G401 (cell line): ENCODE data around the gene WDPCP. TPM values are rescaled to one million over a fixed set of nuclear protein-coding genes. Genes with fewer than 3 reads are reported as not detected.
"Not testable (repeated sequence)": the region's sequence is repeated elsewhere in the genome, so short reads cannot be mapped to it uniquely, and the experiment has no call there.

Source experiments
- DNase-seq: peaks from one replicate; pipeline ENCODE4 v3.0.0-alpha.2; 2015; ENCODE audit warnings: low spot score
- in situ Hi-C: cut with HindIII; loops from 2 replicates; pipeline ENCODE4 v1.10.0; 2016; ENCODE audit warnings: low sequenced_read_pairs, mixed read lengths
- total RNA-seq: library from RNA; depleted of rRNA; stranded (reverse); fragments of >200 nt; shearing (Covaris generic); gene quantifications from 2 replicates; pipeline ENCODE4 v1.2.3, GENCODE V29; 2014; rRNA removed

Gene WDPCP
- total RNA-seq, result 13.8 and 15.3 TPM in 2 replicates

- in situ Hi-C loops, result no loop called here
- DNase-seq, result peak; percentile 100
Observed at GRCh38 chr2:63588385-63589147, at the start of gene WDPCP, which contains the start of gene MDH1. Gene WDPCP (minus strand): TSS chr2:63588477. CDS start chr2:63588271, 206 bp downstream. Gene MDH1 (plus strand): TSS chr2:63588963. CDS start chr2:63589044, 81 bp downstream.

- DNase-seq, result no peak
- in situ Hi-C loops, result no loop called here
Observed at GRCh38 chr2:63632382-63632781, 44.1 kb upstream of the WDPCP start.

- no peak for DNase-seq
Observed at GRCh38 chr2:63631501-63631900, 43.2 kb upstream of the WDPCP start.

GRCh38 chr2:63628403-63628942, 40.2 kb upstream of the WDPCP start:
- in situ Hi-C loops, result no loop called here
- DNase-seq, result no peak

More at GRCh38 chr2:63631501-63631900, 43.2 kb upstream of the WDPCP start:
- in situ Hi-C loops, result no loop called here

GRCh38 chr2:63627866-63628265, 39.6 kb upstream of the WDPCP start:
- no peak for DNase-seq
- in situ Hi-C loops, result no loop called here

- in situ Hi-C loops, DNase-seq: not testable (repeated sequence)
Observed at GRCh38 chr2:63623763-63624162, 35.5 kb upstream of the WDPCP start.

- in situ Hi-C loops, result no loop called here
- no peak for DNase-seq
Observed at GRCh38 chr2:63622751-63623150, 34.5 kb upstream of the WDPCP start.

- DNase-seq, result no peak
- in situ Hi-C loops, result no loop called here
Observed at GRCh38 chr2:63619328-63619727, 31.1 kb upstream of the WDPCP start.

GRCh38 chr2:63617366-63617765, 29.1 kb upstream of the WDPCP start:
- no peak for DNase-seq
- in situ Hi-C loops, result no loop called here

GRCh38 chr2:63614983-63615945, 27.0 kb upstream of the WDPCP start:
- DNase-seq, result no peak
- in situ Hi-C loops, result no loop called here

GRCh38 chr2:63614448-63614968, 26.2 kb upstream of the WDPCP start:
- in situ Hi-C loops, result no loop called here
- DNase-seq, result peak; percentile 9

GRCh38 chr2:63613391-63613901, 25.2 kb upstream of the WDPCP start:
- DNase-seq, result no peak
- in situ Hi-C loops, result no loop called here

- no peak for DNase-seq
- in situ Hi-C loops, result no loop called here
Observed at GRCh38 chr2:63610525-63610924, 22.2 kb upstream of the WDPCP start.

GRCh38 chr2:63608865-63609264, 20.6 kb upstream of the WDPCP start:
- in situ Hi-C loops, result not testable (repeated sequence)

GRCh38 chr2:63604666-63605065, 16.4 kb upstream of the WDPCP start:
- no peak for DNase-seq
- in situ Hi-C loops, result no loop called here

More at GRCh38 chr2:63608865-63609264, 20.6 kb upstream of the WDPCP start:
- DNase-seq, result not testable (repeated sequence)

GRCh38 chr2:63600881-63601460, 12.7 kb upstream of the WDPCP start:
- DNase-seq, result no peak
- in situ Hi-C loops, result no loop called here

- DNase-seq, result no peak
- in situ Hi-C loops, result no loop called here
Observed at GRCh38 chr2:63598981-63599380, 10.7 kb upstream of the WDPCP start.

- in situ Hi-C loops, result no loop called here
Observed at GRCh38 chr2:63596401-63596883, 8.2 kb upstream of the WDPCP start.

GRCh38 chr2:63594660-63595059, 6.4 kb upstream of the WDPCP start:
- DNase-seq, result no peak
- in situ Hi-C loops, result no loop called here

More at GRCh38 chr2:63596401-63596883, 8.2 kb upstream of the WDPCP start:
- DNase-seq, result no peak
